Stimulated activated CD8-positive, alpha-beta memory T cell treated with anti-CD3 and anti-CD28 coated beads, Interleukin-15, amount 100 ng/mL, for 4 hours (primary cell): ENCODE data around the gene PAX9.

ENCODE experiments used
- DNase-seq, 2 donors: peaks; one replicate each; pipeline ENCODE4 v3.0.0-alpha.2; 2020; ENCODE audit warnings: low read depth in 2 of 2

Gene PAX9

DNA sequence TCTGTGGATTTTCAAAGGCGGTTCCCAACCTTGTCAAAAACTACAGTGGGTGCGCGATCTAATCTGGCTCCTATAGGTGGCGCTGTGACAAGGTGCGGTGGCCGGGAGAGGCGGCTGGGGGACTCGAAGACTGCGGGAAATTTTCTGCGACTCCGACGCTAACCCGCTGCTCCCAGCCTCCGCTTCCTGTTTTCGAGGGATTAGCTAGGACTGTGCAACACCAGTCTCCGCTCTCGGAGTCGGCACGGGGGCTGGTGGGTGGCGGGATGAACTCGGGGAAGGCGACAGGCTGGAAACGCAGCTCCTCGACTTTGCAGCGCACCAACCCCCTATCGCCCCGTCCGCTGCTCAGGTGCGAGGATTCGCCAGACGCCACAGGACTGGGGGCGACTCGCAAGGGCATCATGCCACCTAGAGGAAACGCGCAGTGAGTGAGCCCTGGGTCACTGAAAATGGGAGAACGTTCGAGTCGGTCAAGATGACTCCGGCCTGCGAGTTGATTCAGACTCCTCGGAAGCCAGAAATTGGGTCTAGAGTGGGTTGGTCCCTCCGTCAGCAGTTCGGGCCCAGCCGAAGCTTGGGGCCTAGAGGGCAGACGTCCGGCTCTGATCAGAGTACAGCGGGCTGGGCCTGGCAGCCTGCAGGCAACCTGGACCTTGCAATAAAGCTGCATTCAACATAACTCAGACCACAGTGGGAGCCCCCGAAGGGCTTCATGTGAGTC lies 5.5 kb upstream of the PAX9 start:
- DNase-seq, result no peak

DNA sequence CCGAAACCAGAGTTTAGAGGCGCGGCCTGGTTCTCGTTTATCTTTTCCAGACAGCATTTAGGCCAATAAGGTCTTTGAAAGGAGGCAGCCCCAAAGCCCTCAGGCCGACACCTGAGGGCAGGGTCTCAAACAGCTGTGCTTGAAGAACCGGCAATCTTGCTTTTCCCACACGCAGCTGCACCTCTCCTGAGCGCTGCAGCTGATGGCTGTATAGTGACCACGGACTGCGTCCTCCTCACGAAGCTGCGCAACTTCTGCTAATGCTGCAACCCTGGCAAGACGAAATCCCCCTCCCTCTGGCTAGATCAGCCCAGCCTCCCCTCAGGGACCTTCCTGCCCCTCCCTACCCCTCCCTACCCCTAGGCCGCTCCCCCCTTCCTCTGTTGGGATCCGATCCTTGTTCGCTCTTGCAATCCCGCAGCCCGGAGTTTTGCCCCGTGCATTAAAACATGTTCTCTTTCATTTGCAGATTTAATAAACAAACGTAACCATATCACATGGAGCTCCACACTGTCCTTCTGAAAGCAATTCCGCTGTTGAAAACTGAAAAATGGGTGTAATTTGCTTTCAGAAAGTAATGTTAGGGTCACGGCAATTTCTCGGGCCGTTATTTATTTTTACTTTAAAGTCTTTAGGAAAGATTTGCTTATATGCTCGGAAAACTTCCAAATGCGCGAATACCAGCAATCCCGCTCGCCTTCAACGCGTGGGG lies 4.8 kb upstream of the PAX9 start:
- DNase-seq, result no peak

DNA sequence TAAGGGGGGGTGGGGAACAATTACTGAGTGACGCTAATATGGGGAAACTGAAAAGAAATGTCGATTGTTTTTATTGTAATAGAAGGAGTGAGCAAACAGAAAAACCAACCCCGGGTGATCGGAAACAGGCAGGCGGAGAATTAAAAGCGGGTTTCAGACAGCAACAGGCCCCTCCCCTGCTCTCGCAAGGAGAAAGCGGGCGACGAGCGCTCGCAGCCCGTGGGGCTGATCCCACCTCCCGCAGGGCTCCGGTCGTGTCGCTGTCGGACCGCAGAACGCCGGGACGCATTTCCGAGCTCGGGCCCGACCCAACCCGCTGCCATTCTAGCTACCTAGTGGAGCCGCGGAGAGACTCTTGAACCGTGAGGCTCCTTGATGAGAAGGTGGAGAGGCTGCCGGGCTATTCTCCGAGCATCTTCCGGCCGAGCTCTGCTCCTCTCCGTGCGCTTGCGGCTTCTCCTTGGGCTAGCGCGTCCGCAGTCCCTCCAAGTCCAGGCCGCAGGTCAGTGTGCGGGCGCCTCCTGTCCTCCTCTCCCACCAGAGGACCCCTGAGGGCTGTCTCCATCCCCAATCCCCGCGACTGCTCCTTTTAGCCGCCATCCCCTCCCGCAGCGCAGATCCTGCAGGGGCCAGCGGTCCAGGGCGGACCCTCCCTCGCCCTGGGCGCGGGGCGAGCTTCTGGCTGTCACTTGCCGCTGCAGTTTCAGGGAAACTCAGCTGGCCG lies 4.1 kb upstream of the PAX9 start:
- DNase-seq, result no peak

DNA sequence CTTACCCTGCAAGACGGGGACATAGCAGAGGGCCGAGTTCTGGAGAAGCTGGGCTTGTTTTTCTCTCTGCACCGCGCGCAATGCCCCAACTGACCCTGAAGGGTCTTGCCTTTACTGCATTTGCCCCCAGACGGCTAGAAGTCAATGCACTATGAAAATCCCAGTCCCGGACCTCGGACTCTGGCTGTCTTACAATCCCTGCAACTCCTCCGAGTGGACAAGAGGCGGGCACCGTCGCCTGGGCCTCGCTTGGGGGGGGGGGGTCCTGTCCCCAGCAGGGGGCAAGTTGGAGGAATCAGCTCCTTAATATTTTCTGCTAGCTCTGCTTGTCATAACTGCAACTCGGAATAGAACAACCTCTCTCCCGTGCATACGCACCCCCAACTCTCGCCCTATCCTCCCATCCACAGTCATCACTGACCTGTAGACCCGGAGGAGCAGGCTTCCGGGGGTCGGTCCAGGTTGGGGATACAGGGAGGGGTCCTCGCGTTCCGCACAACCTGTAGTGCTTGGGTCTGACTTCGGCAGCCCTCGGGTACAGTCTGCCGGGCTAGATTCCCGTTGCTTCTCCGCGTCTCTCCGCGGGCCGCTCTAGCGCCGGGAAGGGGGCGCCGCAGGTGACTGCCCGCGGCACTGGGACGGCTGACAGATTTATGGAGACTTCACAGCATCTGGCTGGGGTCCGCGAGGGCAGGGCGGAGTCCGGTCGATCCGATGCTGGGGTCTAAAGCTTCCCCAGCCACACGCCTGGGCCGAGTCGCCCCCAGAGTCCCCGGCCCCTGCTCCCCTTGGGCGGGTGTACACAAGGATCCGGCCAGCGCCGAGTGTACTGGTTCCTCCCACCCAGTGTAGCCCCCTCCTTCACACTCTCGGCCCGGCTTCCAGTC lies 3.3 kb upstream of the PAX9 start:
- DNase-seq, result no peak

DNA sequence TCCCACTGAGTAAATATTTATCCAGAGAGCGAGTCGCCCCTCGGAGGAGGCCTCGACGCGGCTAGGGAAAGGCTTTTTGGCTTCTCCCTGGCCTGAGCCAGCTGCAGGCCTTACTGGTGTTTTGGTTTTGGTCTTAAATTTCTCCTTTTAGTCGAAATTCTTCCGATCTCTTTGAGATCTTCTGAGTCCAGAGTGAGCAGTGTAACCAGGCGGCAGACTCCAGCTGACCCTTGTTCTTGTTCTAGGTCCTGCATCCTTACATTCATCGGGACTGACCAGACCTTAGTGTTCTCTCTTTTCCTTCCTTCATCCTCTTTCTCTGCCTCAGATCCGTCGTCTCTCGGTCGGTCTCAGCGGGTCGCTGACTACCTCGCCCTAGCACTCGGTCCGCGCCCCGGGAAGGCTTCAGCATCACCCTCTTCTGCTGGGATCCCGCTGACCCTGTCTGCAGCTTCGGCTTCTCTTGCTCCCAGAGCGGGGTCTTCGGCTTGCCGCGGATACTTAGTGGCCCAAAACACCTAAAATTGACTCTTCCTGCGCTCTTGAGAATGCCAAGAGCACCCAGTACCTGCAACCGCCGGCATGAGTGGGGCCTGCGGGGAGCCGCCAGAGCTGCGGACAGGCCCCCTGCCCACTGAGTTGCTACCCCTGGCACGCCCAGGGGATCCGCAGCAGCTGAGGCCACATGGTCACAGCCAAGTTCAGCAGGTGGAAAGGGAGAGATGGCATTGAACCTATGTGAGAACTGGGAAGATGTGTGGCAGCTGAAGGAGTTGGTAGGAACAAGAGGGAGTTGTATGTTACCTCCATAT lies 2.4 kb upstream of the PAX9 start:
- no peak for DNase-seq

- no peak for DNase-seq
Observed at GRCh38 chr14:36659822-36660735, 1.6 kb upstream of the PAX9 start.

DNA sequence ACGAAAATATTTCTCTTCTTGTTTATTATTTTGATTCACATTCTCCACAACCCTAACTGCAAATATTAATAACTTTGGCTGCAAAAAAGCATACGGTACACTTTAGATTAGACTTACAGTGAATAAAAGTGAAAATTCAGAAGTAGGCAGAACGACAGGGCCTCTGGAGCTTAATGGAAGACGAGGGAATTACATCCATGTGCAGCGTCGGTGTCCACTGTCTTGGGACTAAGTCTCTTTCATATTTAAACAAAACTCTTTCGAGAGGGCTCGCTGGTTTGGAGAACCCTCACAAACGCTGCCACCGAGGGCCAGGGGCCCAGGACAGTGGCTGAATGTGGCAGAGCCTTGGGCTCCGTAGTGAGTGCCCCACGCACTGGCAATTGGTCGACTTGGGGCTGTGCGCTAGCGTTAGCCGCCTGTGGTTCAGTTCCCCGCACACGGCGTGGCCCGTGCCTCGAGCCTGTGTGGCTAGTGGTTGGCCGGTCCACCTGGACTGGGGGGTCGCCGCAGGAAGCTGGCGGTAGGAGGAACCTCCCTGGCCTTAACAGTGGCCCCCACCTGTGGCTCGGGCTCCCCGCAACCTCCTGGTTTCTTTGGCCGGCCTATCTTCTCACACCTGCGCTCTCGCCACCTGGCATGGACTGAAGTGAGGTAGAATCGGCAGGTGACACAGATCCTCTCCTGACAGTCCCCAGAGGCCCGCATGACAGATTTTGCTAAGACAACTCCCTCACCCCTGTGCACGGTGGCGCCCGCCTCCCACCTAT lies 739 bp upstream of the PAX9 start:
- DNase-seq, result no peak

DNA sequence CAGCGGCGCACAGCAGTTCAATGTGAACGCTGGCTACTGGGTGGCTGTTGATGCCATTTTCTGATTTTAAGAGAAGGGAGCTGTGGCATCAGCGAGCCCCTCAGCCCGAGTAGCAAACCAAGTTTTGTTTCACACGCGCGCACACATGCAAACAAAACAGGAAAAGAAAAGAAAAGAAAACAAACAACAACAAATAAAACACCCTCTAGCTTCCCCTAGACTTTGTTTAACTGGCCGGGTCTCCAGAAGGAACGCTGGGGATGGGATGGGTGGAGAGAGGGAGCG lies 540 bp downstream of the PAX9 start:
- DNase-seq, result no peak

- DNase-seq, result no peak
Observed at GRCh38 chr14:36662543-36663403, 1.1 kb downstream of the PAX9 start.

DNA sequence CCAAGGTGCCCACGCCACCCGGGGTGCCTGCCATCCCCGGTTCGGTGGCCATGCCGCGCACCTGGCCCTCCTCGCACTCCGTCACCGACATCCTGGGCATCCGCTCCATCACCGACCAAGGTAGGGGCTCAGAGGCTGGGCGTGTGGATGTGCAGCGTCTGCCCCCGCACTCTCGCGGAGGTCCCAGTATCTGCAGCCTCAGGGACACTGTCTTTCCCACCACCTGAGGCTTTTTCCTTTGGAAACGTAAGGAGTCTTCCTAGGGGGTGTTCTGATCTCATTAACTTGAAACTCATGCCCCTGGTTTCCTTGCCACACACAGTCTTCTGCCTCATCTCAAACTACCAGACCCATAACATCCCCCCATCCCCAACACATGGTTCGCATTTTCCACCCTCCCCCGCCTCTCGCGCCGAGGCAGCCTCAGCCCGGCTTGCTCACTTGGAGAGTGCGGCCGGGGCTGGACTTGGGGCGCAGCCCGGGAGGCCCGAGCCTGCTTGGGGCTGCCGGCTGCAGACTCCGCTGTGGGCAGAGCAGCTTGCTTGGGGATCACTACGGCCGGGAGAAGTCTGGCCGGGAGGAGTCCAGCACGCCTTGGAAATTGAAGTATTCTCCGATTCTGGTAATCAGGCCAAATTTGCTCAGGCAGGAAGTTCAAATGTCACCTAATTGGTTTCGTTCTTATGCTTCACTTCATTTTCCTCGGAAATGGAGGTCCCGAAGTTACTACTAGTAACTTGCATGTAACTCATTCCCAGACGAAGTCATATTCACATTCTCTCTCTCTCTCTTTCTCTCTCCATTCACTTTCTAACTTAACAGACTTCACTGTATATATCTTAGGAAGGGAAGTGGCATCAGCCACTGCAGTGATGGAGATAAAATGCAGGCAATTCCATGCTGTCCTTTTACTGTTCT lies 2.0 kb downstream of the PAX9 start:
- no peak for DNase-seq

DNA sequence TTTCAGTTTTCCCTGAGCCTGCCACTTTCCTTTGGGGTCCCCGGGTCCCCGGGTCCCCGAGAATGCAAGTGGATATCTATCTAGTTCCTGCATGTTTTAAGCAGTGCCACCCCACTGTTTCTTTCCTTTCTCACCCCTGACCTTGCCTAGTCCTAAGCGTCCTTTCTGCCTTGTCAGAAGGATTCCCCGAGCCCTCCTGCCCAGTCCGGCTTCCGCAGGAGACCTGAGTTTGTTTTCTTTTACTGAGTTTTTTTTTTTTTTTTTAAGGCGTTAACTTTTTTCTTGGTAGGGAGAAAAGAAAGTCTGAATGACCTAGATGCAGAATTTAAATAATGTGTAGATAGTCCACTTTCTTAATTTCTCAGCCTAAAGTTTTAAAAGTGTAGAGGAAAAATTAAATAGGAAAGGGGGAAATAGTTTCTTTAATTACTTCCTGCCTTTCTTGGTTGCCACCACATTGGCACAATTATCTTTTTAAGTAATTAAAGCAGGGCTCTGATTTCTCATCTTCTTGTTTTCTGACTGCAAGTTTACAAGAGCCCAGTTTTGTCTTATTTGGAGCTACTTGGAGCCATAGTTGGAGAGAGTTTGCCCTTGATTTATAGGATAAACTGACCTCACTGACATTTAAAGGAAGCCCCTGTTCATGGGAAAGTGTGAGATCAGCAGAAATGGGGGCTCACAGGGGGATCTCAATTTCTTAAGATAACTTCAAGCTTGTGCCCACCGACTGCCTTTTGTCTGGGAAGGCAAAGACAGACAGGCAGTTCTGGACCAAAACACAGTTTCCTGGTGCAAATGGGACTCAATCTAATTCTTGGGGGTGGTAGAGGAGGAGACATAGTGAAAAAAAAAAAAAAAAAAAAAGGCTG lies 2.9 kb downstream of the PAX9 start:
- no peak for DNase-seq

GRCh38 chr14:36665887-36666415 lies 4.3 kb downstream of the PAX9 start:
- DNase-seq, result no peak

GRCh38 chr14:36666416-36667206 lies 5.0 kb downstream of the PAX9 start:
- DNase-seq, result no peak

- DNase-seq, result no peak
Observed at GRCh38 chr14:36667679-36668078, 6.0 kb downstream of the PAX9 start.

GRCh38 chr14:36671149-36671548 lies 9.5 kb downstream of the PAX9 start:
- no peak for DNase-seq
